ENCODE measurements around the gene BCAP31.

GRCh38 chrX:153670748-153671588 is 53.2 kb downstream of the BCAP31 start:
- TF ChIP-seq, protein P1, sequence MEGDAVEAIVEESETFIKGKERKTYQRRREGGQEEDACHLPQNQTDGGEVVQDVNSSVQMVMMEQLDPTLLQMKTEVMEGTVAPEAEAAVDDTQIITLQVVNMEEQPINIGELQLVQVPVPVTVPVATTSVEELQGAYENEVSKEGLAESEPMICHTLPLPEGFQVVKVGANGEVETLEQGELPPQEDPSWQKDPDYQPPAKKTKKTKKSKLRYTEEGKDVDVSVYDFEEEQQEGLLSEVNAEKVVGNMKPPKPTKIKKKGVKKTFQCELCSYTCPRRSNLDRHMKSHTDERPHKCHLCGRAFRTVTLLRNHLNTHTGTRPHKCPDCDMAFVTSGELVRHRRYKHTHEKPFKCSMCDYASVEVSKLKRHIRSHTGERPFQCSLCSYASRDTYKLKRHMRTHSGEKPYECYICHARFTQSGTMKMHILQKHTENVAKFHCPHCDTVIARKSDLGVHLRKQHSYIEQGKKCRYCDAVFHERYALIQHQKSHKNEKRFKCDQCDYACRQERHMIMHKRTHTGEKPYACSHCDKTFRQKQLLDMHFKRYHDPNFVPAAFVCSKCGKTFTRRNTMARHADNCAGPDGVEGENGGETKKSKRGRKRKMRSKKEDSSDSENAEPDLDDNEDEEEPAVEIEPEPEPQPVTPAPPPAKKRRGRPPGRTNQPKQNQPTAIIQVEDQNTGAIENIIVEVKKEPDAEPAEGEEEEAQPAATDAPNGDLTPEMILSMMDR (conservative IDR thresholded peaks at IDR 0.05): no peak
- no peak for TF ChIP-seq ZFX (IDR thresholded peaks at IDR 0.05)
